EH (cell line): ENCODE data around the gene SPEM1.
A peak's percentile ranks its signal among the peaks of the same experiment; 100 is the strongest.

ENCODE experiments used
- DNase-seq: peaks from one replicate; pipeline ENCODE4 v3.0.0-alpha.2; 2015; ENCODE audit warnings: low read depth

The SPEM1 gene

DNA sequence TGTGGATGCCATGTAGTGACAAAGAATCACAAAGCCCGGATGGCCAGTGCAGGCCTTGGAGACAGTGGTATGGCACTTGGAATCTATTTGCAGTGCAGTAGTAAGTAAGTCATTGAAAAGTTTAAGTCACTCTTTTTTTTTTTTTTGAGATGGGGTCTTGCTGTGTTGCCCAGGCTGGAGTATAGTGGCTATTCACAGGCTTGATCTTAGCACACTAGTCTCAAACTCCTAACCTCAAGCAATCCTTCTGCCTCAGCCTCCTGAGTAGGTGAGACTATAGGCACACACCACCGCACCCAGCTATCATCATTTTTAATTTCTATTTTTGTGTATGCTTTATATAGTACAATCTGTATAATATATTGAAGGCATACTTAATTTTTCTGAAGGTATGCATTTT is 21.5 kb upstream of the SPEM1 start:
- DNase-seq: no peak

GRCh38 chr17:7403043-7403726 is 16.9 kb upstream of the SPEM1 start:
- DNase-seq: no peak

- DNase-seq: no peak
These were observed 16.5 kb upstream of the SPEM1 start for GRCh38 chr17:7403727-7403976.

- DNase-seq: peak; percentile 100
These were observed 16.0 kb upstream of the SPEM1 start, which contains the start of gene TMEM256 for GRCh38 chr17:7403977-7404736. Gene TMEM256, minus strand, starts transcription at chr17:7404097. Its CDS starts 13 bp downstream, at chr17:7404084.

DNA sequence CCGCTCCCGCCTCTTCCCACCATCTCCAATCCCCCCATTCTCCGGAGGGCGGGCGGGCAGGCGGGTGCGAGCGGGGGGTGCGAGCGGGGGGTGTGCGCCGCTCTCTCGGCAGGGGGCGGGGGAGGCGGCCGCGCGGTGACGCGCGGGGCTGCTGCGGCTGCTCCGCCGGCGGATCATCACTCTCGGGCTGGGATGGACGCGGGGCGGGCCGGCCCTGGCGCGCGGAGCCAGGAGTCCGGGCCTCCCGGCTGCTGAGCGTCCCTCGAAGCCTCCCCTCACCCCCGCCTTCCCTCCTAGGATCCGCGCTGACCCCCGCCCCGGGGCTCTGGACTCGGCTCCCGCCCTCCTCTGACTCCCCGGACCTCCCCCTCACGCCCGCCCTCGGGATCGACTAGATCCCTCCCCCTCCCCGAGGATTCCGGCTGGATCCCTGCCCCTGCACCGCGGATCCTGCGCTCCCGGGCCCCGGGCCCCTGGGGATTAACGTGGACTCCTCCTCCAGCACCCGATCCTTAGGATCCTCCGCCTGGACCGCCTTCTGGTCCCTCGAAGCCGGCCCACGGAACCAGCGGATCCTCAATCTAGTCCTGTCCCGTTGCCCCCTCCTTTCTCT is 15.3 kb upstream of the SPEM1 start:
- no peak for DNase-seq

DNA sequence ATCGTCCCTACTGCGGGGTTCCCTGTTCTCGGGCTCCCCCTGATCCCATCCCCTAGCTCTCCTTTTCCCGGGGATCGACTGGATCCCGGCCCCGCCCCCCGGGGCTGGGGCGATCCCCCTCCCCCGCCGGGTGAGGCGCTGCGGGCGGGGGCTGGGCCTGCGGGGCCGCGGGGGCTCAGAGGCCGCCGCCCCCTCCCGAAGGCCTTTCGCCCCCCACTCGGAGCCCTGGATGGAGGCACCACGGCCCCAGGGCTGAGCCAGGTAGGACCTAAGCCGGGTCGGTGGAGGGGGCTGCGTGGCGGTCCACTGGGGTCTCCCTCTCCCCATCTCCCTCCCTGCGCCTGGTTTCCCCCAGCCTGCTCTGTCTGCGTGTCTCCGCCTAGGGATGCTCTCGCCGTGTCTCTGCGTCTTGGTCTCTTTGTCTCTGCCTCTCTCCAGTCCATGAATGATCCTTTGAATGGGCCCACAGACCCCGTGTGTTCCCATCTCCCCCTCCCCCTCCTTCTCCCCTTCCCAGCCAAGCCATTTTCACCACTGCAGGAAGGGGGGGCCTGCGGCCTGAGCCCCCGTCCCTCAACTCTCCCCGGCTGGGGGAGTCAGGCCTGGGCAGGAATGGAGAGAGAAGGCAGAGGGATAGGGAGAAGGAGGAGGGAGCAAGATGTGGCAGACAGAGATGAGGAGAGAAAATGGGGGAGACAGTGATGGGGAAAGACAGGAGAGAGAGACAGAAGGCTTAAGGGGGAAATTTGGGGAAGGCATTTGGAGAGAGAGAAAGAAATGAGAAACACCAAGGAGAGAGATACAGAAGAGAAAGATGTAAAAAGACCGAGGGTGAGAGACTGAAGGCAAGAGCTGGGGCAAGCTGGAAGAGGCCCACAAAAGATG is 14.5 kb upstream of the SPEM1 start:
- no peak for DNase-seq

GRCh38 chr17:7406235-7406825 is 13.8 kb upstream of the SPEM1 start:
- no peak for DNase-seq

- no peak for DNase-seq
These were observed 13.0 kb upstream of the SPEM1 start for GRCh38 chr17:7407082-7407481.

DNA sequence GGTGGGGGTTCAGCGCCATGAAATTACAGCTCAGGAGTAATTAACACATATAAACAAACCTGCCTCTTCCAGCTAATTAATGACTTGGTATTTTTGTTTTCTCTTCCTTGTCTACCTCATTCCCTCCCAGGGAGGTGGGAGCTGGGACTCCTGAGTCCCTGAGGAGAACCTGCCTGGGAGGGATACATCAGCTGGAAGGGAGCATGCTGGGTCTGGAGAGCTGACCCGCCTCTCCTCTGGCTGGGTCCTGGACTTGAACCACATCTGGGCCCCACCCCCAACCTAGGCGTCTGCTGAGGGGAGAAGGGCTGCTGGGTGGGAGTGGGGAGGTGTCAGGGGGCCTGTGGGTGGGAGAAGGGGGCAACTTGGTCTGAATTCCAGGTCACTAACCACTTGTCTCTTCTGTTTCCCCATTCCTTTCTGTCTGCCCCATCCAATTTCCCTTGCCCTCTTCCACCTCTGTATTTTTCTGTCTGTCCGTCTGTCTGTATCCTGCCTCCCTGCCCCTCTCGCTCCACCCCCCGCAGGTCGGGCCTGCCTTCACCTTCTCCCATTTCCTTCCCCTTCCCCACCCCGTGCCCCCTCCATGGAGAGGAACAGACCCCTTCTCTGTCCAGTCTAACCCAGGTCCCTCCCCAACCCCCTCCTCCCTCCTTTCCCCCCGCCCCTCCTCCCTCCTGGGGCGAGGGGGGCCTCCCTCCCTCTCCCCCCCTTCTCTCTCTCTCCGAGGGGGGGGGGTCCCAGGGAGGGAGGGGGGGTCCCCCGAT is 12.5 kb upstream of the SPEM1 start, which contains the start of gene NLGN2:
Gene NLGN2, plus strand, starts transcription at position 361 of the 767 bp plus-strand sequence. CDS start 411 bp downstream, outside the sequence.
- DNase-seq: no peak

- no peak for DNase-seq
These were observed 11.8 kb upstream of the SPEM1 start for GRCh38 chr17:7408252-7408727.

DNA sequence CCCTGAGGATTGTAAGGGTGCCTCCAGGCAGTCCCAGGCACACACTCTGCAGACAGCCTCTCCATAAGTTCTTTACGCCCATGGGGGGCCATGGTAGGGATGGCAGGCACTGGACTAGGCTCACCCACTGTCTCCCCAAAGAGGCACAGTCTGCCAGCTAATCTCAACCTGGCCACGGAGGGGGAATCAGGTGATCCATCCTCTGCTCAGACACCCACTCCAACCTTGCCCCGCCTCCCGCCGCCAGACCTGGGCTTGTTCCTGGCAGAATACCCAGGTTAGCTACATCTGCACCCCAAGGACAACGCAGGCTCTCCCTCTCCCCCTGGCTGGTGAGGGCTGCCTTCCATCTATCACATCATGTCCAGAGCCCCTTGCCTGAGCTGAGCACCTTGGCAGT is 11.3 kb upstream of the SPEM1 start:
- DNase-seq: no peak

DNA sequence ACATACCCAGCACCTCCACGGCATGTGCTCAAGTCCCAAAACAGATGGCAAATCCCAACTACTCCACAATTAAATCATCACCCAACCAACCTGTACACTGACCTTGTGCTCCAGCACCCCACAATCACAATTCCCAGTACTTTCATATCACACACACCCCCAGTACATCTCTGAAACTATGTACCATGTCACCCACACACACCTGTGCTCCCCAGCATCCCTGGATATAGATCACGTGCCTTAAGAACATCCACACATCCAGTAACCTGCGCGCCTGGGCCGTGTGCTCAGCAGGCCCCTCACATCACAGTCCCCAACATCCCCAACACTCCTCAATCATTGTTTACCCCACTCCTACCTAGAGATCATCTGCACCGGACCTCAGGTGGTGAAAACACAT is 10.4 kb upstream of the SPEM1 start:
- no peak for DNase-seq

DNA sequence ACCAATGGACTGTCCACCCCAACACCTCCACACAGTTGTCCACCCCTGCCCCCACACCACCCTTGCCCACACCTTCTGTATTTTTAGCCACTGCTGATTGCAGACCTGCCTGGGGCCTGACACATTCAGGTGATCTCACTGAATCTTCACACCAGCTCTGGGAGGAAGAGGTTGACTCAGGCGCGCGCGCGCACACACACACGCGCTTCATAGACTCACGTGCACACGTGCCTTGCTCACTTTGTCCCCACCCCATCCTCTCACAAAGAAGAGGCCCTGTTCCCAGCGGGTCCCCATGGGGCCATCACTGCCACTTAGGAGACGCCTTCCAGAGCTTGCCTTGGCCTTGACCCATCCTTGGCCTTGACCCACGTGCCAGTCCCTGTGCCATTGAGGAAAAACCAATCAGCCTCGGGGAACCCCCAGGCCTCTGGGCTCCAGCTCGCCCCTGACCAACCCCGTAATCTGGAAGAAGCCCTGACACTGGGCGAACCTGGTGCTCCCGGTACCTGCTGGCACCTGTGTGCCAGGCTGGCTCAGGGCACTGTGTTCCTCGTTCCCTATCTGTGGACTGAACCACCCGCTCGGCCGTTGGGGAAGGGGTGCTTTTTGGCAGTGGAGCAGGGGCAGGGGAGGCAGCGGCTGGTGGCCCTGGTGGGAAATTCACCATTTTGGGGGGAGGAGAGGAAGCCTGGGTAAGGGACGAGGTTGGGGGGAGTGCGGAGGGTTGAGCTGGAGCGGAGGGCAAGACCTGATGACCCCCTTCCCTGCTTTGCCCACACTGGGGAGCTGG is 9.3 kb upstream of the SPEM1 start:
- no peak for DNase-seq

DNA sequence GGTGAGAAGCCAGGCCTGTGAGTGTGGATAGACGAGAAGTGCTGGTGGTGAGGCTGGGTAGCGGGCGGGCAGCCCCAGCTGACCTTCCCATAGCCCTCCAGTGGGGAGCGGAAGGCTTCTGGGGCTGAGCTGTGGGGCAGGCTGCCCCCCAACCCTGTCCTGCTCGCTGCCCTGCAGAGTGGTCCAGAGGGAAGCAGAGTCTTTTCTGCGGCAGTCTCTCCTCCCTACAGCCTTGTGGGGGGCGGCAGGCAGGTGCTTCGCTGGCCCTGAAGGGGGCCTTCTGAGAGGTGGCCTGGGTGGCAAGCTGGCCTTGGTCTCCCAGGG is 8.7 kb upstream of the SPEM1 start:
- DNase-seq: no peak

GRCh38 chr17:7413346-7413985 is 6.7 kb upstream of the SPEM1 start:
- DNase-seq: peak; percentile 77

DNA sequence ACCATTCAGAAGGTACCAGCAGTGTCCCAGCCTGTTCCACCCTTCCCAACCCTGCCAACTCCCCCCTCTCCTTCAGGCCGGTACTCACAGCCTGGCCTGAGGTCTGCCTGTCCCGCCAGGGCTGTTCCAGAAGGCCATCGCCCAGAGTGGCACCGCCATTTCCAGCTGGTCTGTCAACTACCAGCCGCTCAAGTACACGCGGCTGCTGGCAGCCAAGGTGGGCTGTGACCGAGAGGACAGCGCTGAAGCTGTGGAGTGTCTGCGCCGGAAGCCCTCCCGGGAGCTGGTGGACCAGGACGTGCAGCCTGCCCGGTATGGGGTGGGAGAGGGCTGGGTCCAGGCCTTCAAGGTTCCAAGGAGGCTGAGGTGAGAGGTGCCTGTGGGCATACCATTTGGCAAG is 5.3 kb upstream of the SPEM1 start:
- no peak for DNase-seq

- DNase-seq: no peak
These were observed 4.3 kb upstream of the SPEM1 start for GRCh38 chr17:7415784-7416183.

DNA sequence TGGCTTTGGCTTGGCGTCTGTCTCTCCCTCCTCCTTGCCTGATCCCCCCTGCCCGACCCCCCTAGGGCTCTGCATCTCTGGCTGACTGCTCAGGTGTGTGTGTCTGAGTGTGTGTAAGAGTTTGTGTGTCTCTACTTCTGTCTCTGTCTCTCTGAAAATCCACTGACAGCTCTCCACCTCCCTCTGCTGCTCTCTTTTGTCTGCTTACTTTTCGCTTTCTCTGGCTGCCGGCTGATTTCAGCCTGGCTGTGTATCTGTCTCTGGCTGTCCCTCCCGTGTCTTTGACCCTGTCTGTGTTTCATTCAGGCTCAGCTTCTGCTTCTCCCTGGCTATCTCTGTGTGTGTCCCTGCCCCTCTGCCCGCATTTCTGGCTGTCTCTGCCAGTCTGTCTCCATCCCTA is 3.8 kb upstream of the SPEM1 start:
- no peak for DNase-seq

GRCh38 chr17:7417056-7417655 is 3.0 kb upstream of the SPEM1 start:
- no peak for DNase-seq
